Lower lobe of right lung (tissue), 2 donors: ENCODE data around the gene FSIP1. TPM values are rescaled to one million over a fixed set of nuclear protein-coding genes. Genes with fewer than 3 reads are reported as not detected.
A peak's percentile ranks its signal among the peaks of the same experiment; 100 is the strongest.

Source experiments
- ATAC-seq, 2 donors: fragments of 200-7000 bp; cut with Tn5 transposase; one replicate each; pipeline ENCODE4 v1.9.1; 2020 to 2022; ENCODE audit warnings: mild to moderate bottlenecking in 2 of 2, moderate library complexity in 2 of 2
- DNase-seq: peaks from one replicate; pipeline ENCODE4 v3.0.0-alpha.2; 2020
- H3K27ac ChIP-seq: fragments of 200-600 bp; one replicate; pipeline ENCODE4 v1.8.0; 2022
- H3K27me3 ChIP-seq: fragments of 200-600 bp; one replicate; pipeline ENCODE4 v1.8.0; 2022; ENCODE audit warnings: low read depth
- H3K36me3 ChIP-seq: fragments of 200-600 bp; one replicate; pipeline ENCODE4 v1.8.0; 2022; ENCODE audit warnings: mild to moderate bottlenecking
- H3K4me1 ChIP-seq: fragments of 200-600 bp; one replicate; pipeline ENCODE4 v1.8.0; 2022
- H3K4me3 ChIP-seq: fragments of 200-600 bp; one replicate; pipeline ENCODE4 v1.8.0; 2022; ENCODE audit warnings: mild to moderate bottlenecking
- H3K9me3 ChIP-seq: fragments of 200-600 bp; one replicate; pipeline ENCODE4 v1.8.0; 2022
- intact Hi-C: fragments of 100-400 bp; cut with DNase I; formaldehyde crosslinking; loops from one replicate; pipeline ENCODE4 v1.11.0; 2022
- long read RNA-seq: library from polyadenylated mRNA; unstranded; transcript quantifications from one replicate; pipeline ENCODE4 v2.0.0, GENCODE V29; 2021
- total RNA-seq: library from RNA; stranded (reverse); fragmentation: NEBNext Ultra II Directional; extraction: Animal tissue kit (Norgen Biotek cat#: 25700); gene quantifications from one replicate; pipeline ENCODE4 v1.2.1, GENCODE V29; 2021
- TF ChIP-seq, protein P1 (sequence below): fragments of 200-600 bp; IDR thresholded peaks from one replicate; pipeline ENCODE4 v1.8.0; 2022; ENCODE audit warnings: antibody characterized with exemption, mild to moderate bottlenecking
- donor health status: DM: no; HTN: yes; CAD: no; lungs with severe emphysema.

Gene FSIP1
- total RNA-seq = 2.0 TPM
- long read RNA-seq, partial matches to known transcripts = 0 of 6 reads
- long read RNA-seq, other reads (novel, unspliced or antisense) = 3 of 6 reads

DNA sequence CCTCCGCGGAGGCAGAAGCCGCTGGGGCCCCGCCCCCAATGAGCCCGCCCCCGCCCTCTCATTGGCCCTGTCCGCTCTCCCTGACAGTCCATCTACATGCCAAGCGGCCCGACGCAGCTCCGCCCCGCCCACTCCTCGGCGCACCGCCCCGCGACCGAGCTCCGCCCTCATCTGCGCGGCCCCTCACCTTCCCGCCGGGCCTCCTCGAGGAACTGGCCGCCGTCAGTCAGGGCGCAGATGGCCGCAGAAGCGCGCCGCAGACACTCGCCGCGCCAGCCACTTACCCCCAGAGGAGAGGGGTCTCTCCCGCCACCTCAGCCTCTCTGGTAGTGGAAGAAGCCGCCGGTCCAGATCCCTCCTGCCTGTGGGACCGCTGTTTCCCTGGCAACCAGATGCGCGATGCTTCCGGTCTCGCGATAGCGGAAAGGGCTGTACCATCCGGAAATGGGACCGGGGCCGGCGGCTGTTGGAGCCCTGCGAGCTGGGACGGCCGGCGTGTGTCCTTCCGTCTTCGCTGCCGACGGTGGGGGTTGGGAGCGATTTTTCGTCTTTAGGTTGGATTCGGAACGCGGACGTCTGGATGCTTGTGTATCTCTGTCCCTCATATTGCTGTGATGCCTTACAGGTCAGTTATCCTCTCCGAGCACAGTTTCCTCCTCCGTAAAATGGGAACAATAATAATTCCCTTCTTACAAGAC, at the start of gene FSIP1:
Gene FSIP1, minus strand, starts transcription at position 401 of the 698 bp plus-strand sequence. CDS start 6,317 bp downstream, outside the sequence.
- no peaks in the 10 kb centered on the region for H3K36me3 ChIP-seq
- H3K27ac ChIP-seq = peak within 1 kb of the TSS; percentile 74
- no peaks in the 10 kb centered on the region for H3K27me3 ChIP-seq
- no peaks in the 10 kb centered on the region for H3K9me3 ChIP-seq
- ATAC-seq (peak; percentile 100), DNase-seq (peak; percentile 98)
- peaks cover 28% of the 10 kb centered on the region for H3K4me1 ChIP-seq
- intact Hi-C loops = no loop called here
- H3K4me3 ChIP-seq = peak within 1 kb of the TSS; percentile 90
- TF ChIP-seq, protein P1, sequence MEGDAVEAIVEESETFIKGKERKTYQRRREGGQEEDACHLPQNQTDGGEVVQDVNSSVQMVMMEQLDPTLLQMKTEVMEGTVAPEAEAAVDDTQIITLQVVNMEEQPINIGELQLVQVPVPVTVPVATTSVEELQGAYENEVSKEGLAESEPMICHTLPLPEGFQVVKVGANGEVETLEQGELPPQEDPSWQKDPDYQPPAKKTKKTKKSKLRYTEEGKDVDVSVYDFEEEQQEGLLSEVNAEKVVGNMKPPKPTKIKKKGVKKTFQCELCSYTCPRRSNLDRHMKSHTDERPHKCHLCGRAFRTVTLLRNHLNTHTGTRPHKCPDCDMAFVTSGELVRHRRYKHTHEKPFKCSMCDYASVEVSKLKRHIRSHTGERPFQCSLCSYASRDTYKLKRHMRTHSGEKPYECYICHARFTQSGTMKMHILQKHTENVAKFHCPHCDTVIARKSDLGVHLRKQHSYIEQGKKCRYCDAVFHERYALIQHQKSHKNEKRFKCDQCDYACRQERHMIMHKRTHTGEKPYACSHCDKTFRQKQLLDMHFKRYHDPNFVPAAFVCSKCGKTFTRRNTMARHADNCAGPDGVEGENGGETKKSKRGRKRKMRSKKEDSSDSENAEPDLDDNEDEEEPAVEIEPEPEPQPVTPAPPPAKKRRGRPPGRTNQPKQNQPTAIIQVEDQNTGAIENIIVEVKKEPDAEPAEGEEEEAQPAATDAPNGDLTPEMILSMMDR = no peak

DNA sequence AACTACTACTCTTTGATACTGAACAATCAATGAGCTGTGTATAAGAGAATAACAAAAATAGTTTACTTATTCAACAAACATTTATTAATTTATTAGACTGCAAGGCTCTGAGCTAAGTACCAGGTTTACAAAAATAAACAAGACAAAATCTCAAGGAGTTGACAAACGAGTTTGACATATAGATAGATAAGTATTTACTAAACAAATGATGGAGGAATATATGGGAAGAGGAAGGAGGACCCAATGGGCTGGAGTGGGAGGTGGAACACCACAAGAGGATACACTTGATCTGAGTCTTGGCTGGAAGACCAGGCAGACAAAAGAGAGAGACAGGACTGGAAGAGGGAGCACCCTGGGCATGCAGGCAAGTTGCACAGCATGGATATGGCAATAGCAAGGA, 47.5 kb upstream of the FSIP1 start:
- H3K27ac ChIP-seq = no peak overlapping the region
- intact Hi-C loops = no loop called here

DNA sequence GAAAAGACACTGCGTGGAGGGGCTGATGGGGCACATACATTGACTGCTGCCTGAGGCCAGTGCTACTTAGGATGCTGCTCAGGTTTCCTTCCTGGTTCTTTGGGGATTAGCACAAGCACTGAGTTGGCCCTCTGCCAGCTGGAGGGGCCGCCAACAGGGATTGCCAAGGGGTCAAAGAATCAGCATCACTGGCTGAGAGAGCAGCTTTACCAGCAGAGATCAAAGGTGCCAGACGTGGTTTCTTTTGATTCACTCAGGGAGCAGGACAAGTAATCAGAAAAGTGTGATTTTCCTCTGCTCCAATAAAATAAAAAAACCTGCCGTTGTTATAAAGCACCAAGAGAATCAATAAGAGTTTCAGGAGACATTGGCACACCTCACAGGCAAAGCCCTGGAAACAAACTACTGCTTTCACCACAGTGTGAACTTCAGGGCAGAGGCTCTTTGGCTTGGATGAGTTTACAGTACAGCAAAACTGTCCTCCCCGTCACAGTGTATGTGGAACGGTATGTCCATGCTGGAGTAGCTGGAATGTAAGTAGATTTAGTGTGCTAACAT, 45.8 kb upstream of the FSIP1 start:
- Histone ChIP-seq H3K4me3 (no peak overlapping the region), H3K27me3 (no peaks in the 10 kb centered on the region), H3K36me3 (no peaks in the 10 kb centered on the region), H3K27ac (no peak overlapping the region), H3K4me1 (no peaks in the 10 kb centered on the region), H3K9me3 (no peaks in the 10 kb centered on the region)
- TF ChIP-seq, protein P1 = no peak
- DNase-seq (no peak), ATAC-seq (no peak)
- intact Hi-C loops = no loop called here

More for the DNA sequence above, 47.5 kb upstream of the FSIP1 start:
- Histone ChIP-seq H3K9me3 (no peaks in the 10 kb centered on the region), H3K36me3 (no peaks in the 10 kb centered on the region), H3K4me1 (no peaks in the 10 kb centered on the region), H3K27me3 (no peaks in the 10 kb centered on the region), H3K4me3 (no peak overlapping the region)
- no peak for DNase-seq
- no peak for ATAC-seq
- TF ChIP-seq, protein P1 = no peak

DNA sequence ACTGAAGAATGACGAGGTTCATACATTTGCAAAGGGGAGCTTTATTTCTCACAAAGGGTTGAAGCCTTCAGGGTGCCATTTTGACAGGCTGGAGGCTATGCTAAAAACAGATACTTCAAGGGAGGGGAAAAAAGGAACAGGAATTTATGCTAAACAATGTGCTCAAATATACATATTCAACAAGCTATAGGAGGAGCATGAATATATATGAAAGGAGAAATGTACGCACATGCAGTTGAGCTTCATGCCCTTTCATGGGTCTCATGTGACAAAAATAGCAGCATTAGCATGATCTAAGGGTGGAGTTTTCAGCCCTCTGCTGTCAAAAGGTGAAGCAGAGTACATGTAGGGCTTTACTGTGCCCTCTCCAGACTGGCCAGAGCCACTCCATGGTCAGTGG, 44.3 kb upstream of the FSIP1 start:
- Histone ChIP-seq H3K4me1 (no peaks in the 10 kb centered on the region), H3K27ac (no peak overlapping the region), H3K4me3 (no peak overlapping the region), H3K36me3 (no peaks in the 10 kb centered on the region), H3K9me3 (no peaks in the 10 kb centered on the region), H3K27me3 (no peaks in the 10 kb centered on the region)
- TF ChIP-seq, protein P1 = no peak
- ATAC-seq = no peak
- DNase-seq = no peak
- intact Hi-C loops = no loop called here

DNA sequence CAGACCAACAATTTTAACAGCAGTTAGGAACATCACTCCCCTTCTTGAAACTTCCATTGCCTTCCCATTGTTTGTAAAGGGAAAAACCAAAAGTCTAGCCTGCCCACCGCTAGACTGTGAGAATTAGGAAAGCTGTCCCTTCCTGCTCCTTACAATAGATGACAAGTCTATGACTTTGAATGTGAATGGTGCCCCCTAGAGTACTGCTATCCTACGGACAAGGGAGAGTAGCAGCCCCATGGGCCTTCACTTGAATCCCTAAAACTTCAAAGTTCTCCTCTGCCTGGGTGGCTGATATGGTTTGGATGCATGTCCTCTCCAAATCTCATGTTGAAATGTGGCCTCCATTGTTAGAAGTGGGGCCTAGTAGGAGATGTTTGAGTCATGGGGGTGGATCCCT, 41.0 kb upstream of the FSIP1 start:
- no peaks in the 10 kb centered on the region for H3K27me3 ChIP-seq
- TF ChIP-seq, protein P1 = no peak
- DNase-seq (no peak), ATAC-seq (no peak)
- H3K9me3 ChIP-seq = no peaks in the 10 kb centered on the region
- no peak overlapping the region for H3K27ac ChIP-seq
- no peak overlapping the region for H3K4me3 ChIP-seq
- H3K4me1 ChIP-seq = no peaks in the 10 kb centered on the region
- intact Hi-C loops = no loop called here
- H3K36me3 ChIP-seq = no peaks in the 10 kb centered on the region
